HUES64 (cell line): Measurements from ENCODE around the gene TAS2R5. TPM values are rescaled to one million over a fixed set of nuclear protein-coding genes. Genes with fewer than 3 reads are reported as not detected.
"Not testable (repeated sequence)": the region's sequence is repeated elsewhere in the genome, so short reads cannot be mapped to it uniquely, and the experiment has no call there.

Experiments
- H3K27ac ChIP-seq: 2 replicates; pipeline ENCODE4 v1.7.0; 2013; ENCODE audit warnings: low read depth, low read length, inconsistent platforms
- H3K27me3 ChIP-seq: 2 replicates; pipeline ENCODE4 v1.6.1; 2013; ENCODE audit warnings: mild to moderate bottlenecking, low read length; ENCODE audit not compliant: insufficient read depth
- H3K36me3 ChIP-seq: 2 replicates; pipeline ENCODE4 v1.6.1; 2013; ENCODE audit warnings: mild to moderate bottlenecking, low read length; ENCODE audit not compliant: insufficient read depth
- H3K4me1 ChIP-seq: 2 replicates; pipeline ENCODE4 v1.6.1; 2013; ENCODE audit warnings: mild to moderate bottlenecking, low read length, moderate library complexity; ENCODE audit not compliant: insufficient read depth
- H3K4me3 ChIP-seq: 2 replicates; pipeline ENCODE4 v1.5.1; 2013; ENCODE audit warnings: mild to moderate bottlenecking, low read length, moderate library complexity
- H3K9ac ChIP-seq: 2 replicates; pipeline ENCODE4 v1.6.1; 2013; ENCODE audit warnings: mild to moderate bottlenecking, low read depth, low read length
- H3K9me3 ChIP-seq: 2 replicates; pipeline ENCODE4 v1.6.1; 2013; ENCODE audit warnings: low read depth, low read length; ENCODE audit not compliant: insufficient read depth
- WGBS: fragments of 150-250, 120-280 bp; methylation state at CpG from one replicate; pipeline ENCODE4 v1.1.7; 2013; ENCODE audit warnings: missing lambda C conversion rate; 5-methylcytosine and 5-hydroxymethylcytosine counted together
- polyA plus RNA-seq, 2 experiments: library from polyadenylated mRNA; stranded (reverse); fragments of 50-300 nt; gene quantifications; one replicate each; pipeline ENCODE4 v1.2.3, GENCODE V29; 2013

Gene TAS2R5
- 0.50 TPM for polyA plus RNA-seq (2013, experiment 1 of 2)
- polyA plus RNA-seq (2013, experiment 2 of 2), result 0.44 TPM

GRCh38 chr7:141789917-141790316 is at the start of gene TAS2R5:
TAS2R5 (plus strand) TSS chr7:141790217; CDS start chr7:141790362, 145 bp downstream.
- H3K9ac ChIP-seq, result no peak within 1 kb of the TSS
- 99% methylated on average over 5 of the region's 5 CpGs for WGBS

GRCh38 chr7:141742229-141742628 is 47.8 kb upstream of the TAS2R5 start:
- no peak overlapping the region for H3K4me3 ChIP-seq
- no peaks in the 10 kb centered on the region for H3K9me3 ChIP-seq
- no peak overlapping the region for H3K9ac ChIP-seq
- no CpG with 5 or more reads among the region's 1 CpG for WGBS
- H3K4me1 ChIP-seq, result peaks cover 13% of the 10 kb centered on the region
- no peaks in the 10 kb centered on the region for H3K27me3 ChIP-seq
- peaks cover 83% of the 10 kb centered on the region for H3K36me3 ChIP-seq
- no peak overlapping the region for H3K27ac ChIP-seq

More at GRCh38 chr7:141789917-141790316, at the start of gene TAS2R5:
- H3K9me3 ChIP-seq, result no peaks in the 10 kb centered on the region
- H3K4me3 ChIP-seq, result no peak within 1 kb of the TSS
- H3K4me1 ChIP-seq, result no peaks in the 10 kb centered on the region
- no peaks in the 10 kb centered on the region for H3K27me3 ChIP-seq
- H3K27ac ChIP-seq, result no peak within 1 kb of the TSS
- peaks cover 18% of the 10 kb centered on the region for H3K36me3 ChIP-seq

GRCh38 chr7:141744131-141744530 is 45.9 kb upstream of the TAS2R5 start:
- Histone ChIP-seq H3K27ac (no peak overlapping the region), H3K36me3 (peaks cover 98% of the 10 kb centered on the region), H3K9ac (no peak overlapping the region), H3K27me3 (no peaks in the 10 kb centered on the region), H3K9me3 (peaks cover 2% of the 10 kb centered on the region; the same call in 1 of the 2 replicates), H3K4me3 (no peak overlapping the region), H3K4me1 (peaks cover 7% of the 10 kb centered on the region; the same call in 1 of the 2 replicates)
- 92% methylated on average over 2 of the region's 2 CpGs for WGBS

- Histone ChIP-seq H3K4me1 (no peaks in the 10 kb centered on the region), H3K9me3 (peaks cover 30% of the 10 kb centered on the region), H3K4me3 (no peak overlapping the region), H3K36me3 (peaks cover 99% of the 10 kb centered on the region), H3K27me3 (no peaks in the 10 kb centered on the region), H3K27ac (no peak overlapping the region), H3K9ac (no peak overlapping the region)
- 96% methylated on average over 2 of the region's 2 CpGs for WGBS
These were observed 41.6 kb upstream of the TAS2R5 start for GRCh38 chr7:141748396-141748795.

- 95% methylated on average over 8 of the region's 10 CpGs for WGBS
- H3K27me3 ChIP-seq, H3K4me3 ChIP-seq, H3K4me1 ChIP-seq, H3K27ac ChIP-seq, H3K9ac ChIP-seq: not testable (repeated sequence)
- peaks cover 30% of the 10 kb centered on the region for H3K9me3 ChIP-seq
- H3K36me3 ChIP-seq, result peaks cover 97% of the 10 kb centered on the region
These were observed 38.1 kb upstream of the TAS2R5 start for GRCh38 chr7:141751904-141752303.

- Histone ChIP-seq H3K36me3 (peaks cover 97% of the 10 kb centered on the region), H3K9ac (no peak overlapping the region), H3K4me1 (no peaks in the 10 kb centered on the region), H3K4me3 (no peak overlapping the region), H3K9me3 (peaks cover 30% of the 10 kb centered on the region), H3K27ac (no peak overlapping the region), H3K27me3 (no peaks in the 10 kb centered on the region)
- WGBS, result 92% methylated on average over 13 of the region's 13 CpGs
These were observed 37.4 kb upstream of the TAS2R5 start for GRCh38 chr7:141752634-141753033.

GRCh38 chr7:141754939-141755338 is 35.1 kb upstream of the TAS2R5 start:
- H3K9me3 ChIP-seq, result peaks cover 24% of the 10 kb centered on the region
- H3K36me3 ChIP-seq, result peaks cover 95% of the 10 kb centered on the region
- H3K4me3 ChIP-seq, result no peak overlapping the region
- H3K27ac ChIP-seq, result no peak overlapping the region
- 96% methylated on average over 6 of the region's 6 CpGs for WGBS
- no peaks in the 10 kb centered on the region for H3K27me3 ChIP-seq
- H3K9ac ChIP-seq, result no peak overlapping the region
- no peaks in the 10 kb centered on the region for H3K4me1 ChIP-seq

- Histone ChIP-seq H3K9ac (no peak within 1 kb of the TSS), H3K27me3 (no peaks in the 10 kb centered on the region), H3K36me3 (peaks cover 53% of the 10 kb centered on the region), H3K27ac (no peak within 1 kb of the TSS), H3K4me1 (no peaks in the 10 kb centered on the region), H3K9me3 (no peaks in the 10 kb centered on the region), H3K4me3 (no peak within 1 kb of the TSS)
- WGBS, result 93% methylated on average over 3 of the region's 3 CpGs
These were observed 26.2 kb upstream of the TAS2R5 start, which contains the start of gene TAS2R3 for GRCh38 chr7:141763797-141764196. TAS2R3 (plus strand) TSS chr7:141764097; CDS start chr7:141764159, 62 bp downstream.

- H3K36me3 ChIP-seq, result peaks cover 11% of the 10 kb centered on the region
- H3K27ac ChIP-seq, H3K9ac ChIP-seq, H3K27me3 ChIP-seq, H3K4me3 ChIP-seq, H3K4me1 ChIP-seq, H3K9me3 ChIP-seq: not testable (repeated sequence)
- 100% methylated on average over 2 of the region's 3 CpGs for WGBS
These were observed 19.9 kb upstream of the TAS2R5 start for GRCh38 chr7:141770083-141770583.

GRCh38 chr7:141776374-141776773 is 13.6 kb upstream of the TAS2R5 start, which contains the start of gene TAS2R4:
TAS2R4 (plus strand) TSS chr7:141776674; CDS start chr7:141778489, 1,815 bp downstream.
- WGBS, result 93% methylated on average over 1 of the region's 1 CpG
- H3K27me3 ChIP-seq, result no peaks in the 10 kb centered on the region
- peaks cover 11% of the 10 kb centered on the region for H3K9me3 ChIP-seq
- H3K36me3 ChIP-seq, result peaks cover 45% of the 10 kb centered on the region
- no peak within 1 kb of the TSS for H3K4me3 ChIP-seq
- H3K4me1 ChIP-seq, result no peaks in the 10 kb centered on the region
- no peak within 1 kb of the TSS for H3K27ac ChIP-seq
- no peak within 1 kb of the TSS for H3K9ac ChIP-seq

- H3K27me3 ChIP-seq, result no peaks in the 10 kb centered on the region
- WGBS, result 84% methylated on average over 12 of the region's 13 CpGs
These were observed 4.1 kb upstream of the TAS2R5 start for GRCh38 chr7:141785706-141786552.

More at GRCh38 chr7:141785706-141786552, 4.1 kb upstream of the TAS2R5 start:
- no peak overlapping the region for H3K4me3 ChIP-seq
- peaks cover 18% of the 10 kb centered on the region for H3K36me3 ChIP-seq
- no peaks in the 10 kb centered on the region for H3K9me3 ChIP-seq
- no peaks in the 10 kb centered on the region for H3K4me1 ChIP-seq
- H3K9ac ChIP-seq, result no peak overlapping the region
- H3K27ac ChIP-seq, result no peak overlapping the region
